Loucy (cell line): Measurements from ENCODE around the gene MACROD2.

Source experiments
- H2AFZ ChIP-seq: fragments of 200-600 bp; sonication (generic); 2 replicates; pipeline ENCODE4 v1.6.0; 2016; ENCODE audit warnings: antibody characterized with exemption, mild to moderate bottlenecking, low read length, moderate library complexity
- H3F3A ChIP-seq: fragments of 200-600 bp; 2 replicates; pipeline ENCODE4 v1.6.0; 2016; ENCODE audit warnings: antibody characterized with exemption, low read depth, mild to moderate bottlenecking
- H3K27me3 ChIP-seq: fragments of 200-600 bp; sonication (generic); 2 replicates; pipeline ENCODE4 v1.6.1; 2014; ENCODE audit warnings: low read length, mild to moderate bottlenecking; ENCODE audit not compliant: insufficient read depth, poor library complexity, severe bottlenecking
- H3K36me3 ChIP-seq: fragments of 200-600 bp; sonication (generic); 2 replicates; pipeline ENCODE4 v1.6.1; 2016; ENCODE audit warnings: low read length; ENCODE audit not compliant: insufficient read depth
- H3K4me1 ChIP-seq: fragments of 200-600 bp; sonication (generic); 2 replicates; pipeline ENCODE4 v1.5.1; 2014; ENCODE audit warnings: low read length, mild to moderate bottlenecking; ENCODE audit not compliant: insufficient read depth, poor library complexity, severe bottlenecking
- H3K4me2 ChIP-seq: fragments of 200-600 bp; sonication (generic); 2 replicates; pipeline ENCODE4 v1.6.0; 2014; ENCODE audit warnings: antibody characterized with exemption, low read length, low read depth, mild to moderate bottlenecking; ENCODE audit not compliant: poor library complexity, severe bottlenecking
- H3K4me3 ChIP-seq: fragments of 200-600 bp; sonication (generic); 2 replicates; pipeline ENCODE4 v1.5.1; 2014; ENCODE audit warnings: low read length, mild to moderate bottlenecking, mixed read lengths; ENCODE audit not compliant: poor library complexity, severe bottlenecking
- H3K79me2 ChIP-seq: fragments of 200-600 bp; sonication (generic); 2 replicates; pipeline ENCODE4 v1.6.1; 2014; ENCODE audit warnings: low read length; ENCODE audit not compliant: insufficient read depth
- H3K9ac ChIP-seq: fragments of 200-600 bp; sonication (generic); 2 replicates; pipeline ENCODE4 v1.6.0; 2014; ENCODE audit warnings: mild to moderate bottlenecking, low read depth, low read length, moderate library complexity; ENCODE audit not compliant: poor library complexity, severe bottlenecking
- H3K9me2 ChIP-seq: fragments of 200-600 bp; sonication (generic); replicated peaks from 2 replicates; pipeline ENCODE4 v1.6.1; 2016; ENCODE audit warnings: low read depth, low read length, mixed read lengths
- H3K9me3 ChIP-seq: fragments of 200-600 bp; sonication (generic); 2 replicates; pipeline ENCODE4 v1.6.1; 2014; ENCODE audit warnings: mild to moderate bottlenecking, antibody characterized with exemption, low read length, low read depth; ENCODE audit not compliant: insufficient read depth
- H4K20me1 ChIP-seq: fragments of 200-600 bp; sonication (generic); 2 replicates; pipeline ENCODE4 v1.6.0; 2014; ENCODE audit warnings: antibody characterized with exemption, low read length, mild to moderate bottlenecking; ENCODE audit not compliant: insufficient read depth, poor library complexity, severe bottlenecking
- CTCF ChIP-seq: fragments of 200-600 bp; sonication (generic); conservative IDR thresholded peaks from 2 replicates; pipeline ENCODE4 v1.5.1; 2014; ENCODE audit warnings: mild to moderate bottlenecking, antibody characterized with exemption, low read length
- EZH2phosphoT487 ChIP-seq: fragments of 200-600 bp; IDR thresholded peaks from 2 replicates; pipeline ENCODE4 v1.6.1; 2018; ENCODE audit warnings: antibody characterized with exemption, mild to moderate bottlenecking, moderate library complexity, borderline replicate concordance

MACROD2 gene

DNA sequence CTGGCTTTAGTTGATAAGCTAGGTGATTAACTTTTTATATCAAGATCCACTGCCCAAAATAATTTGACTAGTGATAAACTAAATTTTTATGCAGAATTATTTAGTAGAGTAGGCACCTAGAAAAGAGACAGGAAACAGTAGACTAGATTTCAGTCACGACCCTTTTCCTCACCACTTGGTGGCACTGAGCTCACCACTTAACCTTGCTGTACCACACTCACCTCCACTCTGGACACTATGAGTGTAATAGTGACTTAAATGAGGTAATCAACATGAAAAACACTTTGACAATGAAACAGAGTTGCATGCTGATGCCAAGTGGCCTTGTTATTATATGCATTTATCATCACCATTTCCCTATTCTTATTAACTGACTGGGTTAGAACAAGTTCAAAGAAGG lies 1847.6 kb downstream of the MACROD2 start:
- H3K4me2 ChIP-seq = no peak overlapping the region
- no peaks in the 10 kb centered on the region for H3K27me3 ChIP-seq
- H3K4me1 ChIP-seq = no peaks in the 10 kb centered on the region
- H2AFZ ChIP-seq = no peak overlapping the region
- no peaks in the 10 kb centered on the region for H3K9me2 ChIP-seq
- no peaks in the 10 kb centered on the region for H3K36me3 ChIP-seq
- no peaks in the 10 kb centered on the region for H3K79me2 ChIP-seq
- H3F3A ChIP-seq = no peaks in the 10 kb centered on the region
- no peaks in the 10 kb centered on the region for H3K9me3 ChIP-seq
- no peaks in the 10 kb centered on the region for H4K20me1 ChIP-seq
- H3K9ac ChIP-seq = no peak overlapping the region
- TF ChIP-seq CTCF = no peak
- H3K4me3 ChIP-seq = no peak overlapping the region

DNA sequence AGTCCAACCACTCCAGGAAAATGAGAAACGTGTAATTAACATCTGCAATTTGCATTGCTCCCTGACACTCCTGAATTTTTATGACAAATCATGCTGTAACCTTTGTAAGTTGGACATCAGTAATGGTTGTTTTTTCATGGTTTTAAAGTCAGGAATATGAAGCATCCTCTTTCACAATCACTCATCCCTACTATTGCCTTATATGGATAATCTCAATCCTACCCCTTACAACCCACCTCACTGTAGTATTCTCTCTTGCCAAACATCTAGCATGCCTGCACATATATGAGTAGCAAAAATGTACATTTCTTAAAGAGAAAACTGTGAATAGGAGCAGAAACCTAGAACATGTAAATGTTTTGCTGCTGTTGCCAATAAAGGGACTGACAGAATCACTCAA lies 1848.5 kb downstream of the MACROD2 start:
- Histone ChIP-seq H3K4me1 (no peaks in the 10 kb centered on the region), H3F3A (no peaks in the 10 kb centered on the region), H3K4me3 (no peak overlapping the region), H3K9me2 (no peaks in the 10 kb centered on the region), H3K4me2 (no peak overlapping the region), H3K9ac (no peak overlapping the region), H3K79me2 (no peaks in the 10 kb centered on the region), H3K27me3 (no peaks in the 10 kb centered on the region), H4K20me1 (no peaks in the 10 kb centered on the region), H2AFZ (no peak overlapping the region), H3K36me3 (no peaks in the 10 kb centered on the region), H3K9me3 (no peaks in the 10 kb centered on the region)
- TF ChIP-seq CTCF (no peak), EZH2phosphoT487 (no peak)

- no peaks in the 10 kb centered on the region for H3K79me2 ChIP-seq
- no peak for TF ChIP-seq EZH2phosphoT487
- H3K27me3 ChIP-seq = no peaks in the 10 kb centered on the region
- H3K4me2 ChIP-seq = no peak overlapping the region
- H3K36me3 ChIP-seq = no peaks in the 10 kb centered on the region
- H3K9ac ChIP-seq = no peak overlapping the region
- H4K20me1 ChIP-seq = no peaks in the 10 kb centered on the region
- H3K9me2 ChIP-seq = no peaks in the 10 kb centered on the region
- H3K4me1 ChIP-seq = no peaks in the 10 kb centered on the region
- no peak overlapping the region for H3K4me3 ChIP-seq
- no peaks in the 10 kb centered on the region for H3F3A ChIP-seq
- H2AFZ ChIP-seq = no peak overlapping the region
- no peaks in the 10 kb centered on the region; the same call in 1 of the 2 replicates for H3K9me3 ChIP-seq
Observed at GRCh38 chr20:15847196-15847784, 1852.0 kb downstream of the MACROD2 start.

DNA sequence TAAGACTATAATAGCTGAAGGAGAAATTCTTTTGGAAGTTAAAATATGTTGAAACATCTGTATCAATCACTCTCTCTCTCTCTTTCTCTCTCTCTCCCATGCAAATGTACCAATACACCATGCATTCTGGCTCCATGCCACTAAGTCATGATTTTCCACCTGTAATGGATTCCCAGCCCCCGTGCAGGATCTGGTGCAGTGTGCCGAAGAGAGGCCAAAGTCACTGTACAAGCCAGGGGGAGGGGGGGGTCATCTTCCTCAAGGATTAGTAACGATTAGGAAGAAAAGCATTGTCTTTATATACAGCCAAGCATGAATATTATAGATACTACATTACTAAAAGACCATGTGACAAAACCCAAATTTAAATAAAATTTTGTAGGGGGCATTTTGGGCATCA lies 1852.8 kb downstream of the MACROD2 start:
- TF ChIP-seq EZH2phosphoT487 = no peak
- no peak overlapping the region for H3K9ac ChIP-seq
- no peaks in the 10 kb centered on the region; the same call in 1 of the 2 replicates for H3K9me3 ChIP-seq
- no peaks in the 10 kb centered on the region for H3K27me3 ChIP-seq
- no peaks in the 10 kb centered on the region for H3K79me2 ChIP-seq
- no peak overlapping the region for H2AFZ ChIP-seq
- no peaks in the 10 kb centered on the region for H3K36me3 ChIP-seq
- no peak overlapping the region for H3K4me3 ChIP-seq
- H3K4me1 ChIP-seq = no peaks in the 10 kb centered on the region
- H3K4me2 ChIP-seq = no peak overlapping the region
- no peaks in the 10 kb centered on the region for H4K20me1 ChIP-seq
- no peaks in the 10 kb centered on the region for H3K9me2 ChIP-seq
- no peaks in the 10 kb centered on the region for H3F3A ChIP-seq
